Gastroesophageal sphincter (tissue), 4 donors: ENCODE measurements around the gene ZNF236. TPM values are rescaled to one million over a fixed set of nuclear protein-coding genes. Genes with fewer than 3 reads are reported as not detected.

Experiments used
- ATAC-seq: fragments of 150-250 bp; one replicate; pipeline ENCODE4 v1.9.1; 2016; ENCODE audit warnings: mild to moderate bottlenecking, moderate library complexity
- H3K27ac ChIP-seq, 4 donors: fragments of 200-600 bp; sonication (generic) in 3 of 4; 1 replicate in 3 of 4; 2 replicates in 1 of 4; pipeline ENCODE4 v1.5.1; 2016 to 2019
- H3K27me3 ChIP-seq: fragments of 200-600 bp; sonication (generic); one replicate; pipeline ENCODE4 v1.5.1; 2019
- H3K36me3 ChIP-seq, 2 donors: fragments of 200-600 bp; sonication (generic); one replicate each; pipeline ENCODE4 v1.5.1; 2019; ENCODE audit warnings: control low read depth in 1 of 2
- H3K4me1 ChIP-seq, 3 donors: fragments of 200-600 bp; sonication (generic); 1 replicate in 2 of 3; 2 replicates in 1 of 3; pipeline ENCODE4 v1.5.1; 2016 to 2019; ENCODE audit warnings: control low read depth in 2 of 3
- H3K4me3 ChIP-seq, 2 donors: fragments of 200-600 bp; sonication (generic); one replicate each; pipeline ENCODE4 v1.5.1; 2019; ENCODE audit warnings: mild to moderate bottlenecking in 1 of 2, moderate library complexity in 1 of 2
- H3K9me3 ChIP-seq, 3 donors: fragments of 200-600 bp; sonication (generic); one replicate each; pipeline ENCODE4 v1.5.1; 2017 to 2019; ENCODE audit warnings: control low read depth in 2 of 3
- EP300 ChIP-seq: sonication (generic); formaldehyde crosslinking; IDR thresholded peaks from one replicate; pipeline ENCODE4 v1.6.1; 2017; ENCODE audit warnings: antibody characterized with exemption, mild to moderate bottlenecking
- POLR2A ChIP-seq, 2 donors: fragments of 450-650 bp; IDR thresholded peaks; one replicate each; pipeline ENCODE4 v1.6.1; 2017; ENCODE audit warnings: antibody characterized with exemption in 2 of 2, mild to moderate bottlenecking in 2 of 2, moderate library complexity in 1 of 2
- POLR2AphosphoS5 ChIP-seq: sonication (generic); formaldehyde crosslinking; IDR thresholded peaks from one replicate; pipeline ENCODE4 v1.6.1; 2017; ENCODE audit warnings: antibody characterized with exemption
- WGBS, 2 donors: methylation state at CpG; one replicate each; pipeline ENCODE4 v1.1.5; 2018; ENCODE audit warnings: low coverage in 1 of 2; 5-methylcytosine and 5-hydroxymethylcytosine counted together
- total RNA-seq, 4 donors: library from RNA; depleted of rRNA; stranded (reverse); fragments of >200 nt; gene quantifications; one replicate each; pipeline ENCODE4 v1.1.0, GENCODE V29; 2016
- TF ChIP-seq, protein P1 (sequence below), 4 experiments: fragments of 200-600 bp in 2 of 4; fragments of 450-650 bp in 2 of 4; sonication (generic) in 1 of 4; IDR thresholded peaks; one replicate each; pipeline ENCODE4 v1.5.1; 2017 to 2019; ENCODE audit warnings: antibody characterized with exemption in 4 of 4, mild to moderate bottlenecking in 2 of 4, moderate library complexity in 2 of 4

Gene ZNF236
- total RNA-seq, 4 donors from 2014 or later, result 8.5 to 26.8 (median 16.8) TPM

DNA sequence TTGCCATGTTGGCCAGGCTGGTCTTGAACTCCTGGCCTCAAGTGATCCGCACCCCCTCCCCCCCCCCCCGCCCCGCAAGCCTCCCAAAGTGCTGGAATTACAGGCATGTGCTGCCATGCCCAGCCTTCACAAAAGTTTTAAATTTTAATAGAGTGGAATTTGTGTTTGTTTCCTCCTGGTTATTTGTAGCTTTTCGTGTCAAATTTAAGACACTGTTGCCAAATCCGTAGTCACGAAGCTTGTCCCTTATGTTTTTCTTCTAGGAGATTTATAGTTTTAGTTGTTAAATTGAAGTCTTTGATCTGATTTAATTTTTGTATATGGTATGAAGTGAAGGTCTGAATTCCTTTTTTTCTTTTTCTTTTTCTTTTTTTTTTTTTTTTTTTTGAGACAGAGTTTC is 14.7 kb downstream of the ZNF236 start:
- H3K9me3 ChIP-seq, result no peaks in the 10 kb centered on the region
- H3K4me3 ChIP-seq, result no peak overlapping the region
- H3K27ac ChIP-seq, result no peak overlapping the region
- 52 to 64% methylated on average over 3 of the region's 6 CpGs for WGBS, 2 donors
- H3K4me1 ChIP-seq, result peaks cover 0 to 37% (median 3%) of the 10 kb centered on the region in 3 donors
- no peaks in the 10 kb centered on the region for H3K36me3 ChIP-seq
- TF ChIP-seq, protein P1, sequence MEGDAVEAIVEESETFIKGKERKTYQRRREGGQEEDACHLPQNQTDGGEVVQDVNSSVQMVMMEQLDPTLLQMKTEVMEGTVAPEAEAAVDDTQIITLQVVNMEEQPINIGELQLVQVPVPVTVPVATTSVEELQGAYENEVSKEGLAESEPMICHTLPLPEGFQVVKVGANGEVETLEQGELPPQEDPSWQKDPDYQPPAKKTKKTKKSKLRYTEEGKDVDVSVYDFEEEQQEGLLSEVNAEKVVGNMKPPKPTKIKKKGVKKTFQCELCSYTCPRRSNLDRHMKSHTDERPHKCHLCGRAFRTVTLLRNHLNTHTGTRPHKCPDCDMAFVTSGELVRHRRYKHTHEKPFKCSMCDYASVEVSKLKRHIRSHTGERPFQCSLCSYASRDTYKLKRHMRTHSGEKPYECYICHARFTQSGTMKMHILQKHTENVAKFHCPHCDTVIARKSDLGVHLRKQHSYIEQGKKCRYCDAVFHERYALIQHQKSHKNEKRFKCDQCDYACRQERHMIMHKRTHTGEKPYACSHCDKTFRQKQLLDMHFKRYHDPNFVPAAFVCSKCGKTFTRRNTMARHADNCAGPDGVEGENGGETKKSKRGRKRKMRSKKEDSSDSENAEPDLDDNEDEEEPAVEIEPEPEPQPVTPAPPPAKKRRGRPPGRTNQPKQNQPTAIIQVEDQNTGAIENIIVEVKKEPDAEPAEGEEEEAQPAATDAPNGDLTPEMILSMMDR (IDR thresholded peaks at IDR 0.05), result no peak
- TF ChIP-seq POLR2A (IDR thresholded peaks at IDR 0.05), result no peak
- TF ChIP-seq EP300, result no peak
- no peak for TF ChIP-seq POLR2AphosphoS5
- no peak for ATAC-seq
- H3K27me3 ChIP-seq, result no peaks in the 10 kb centered on the region

DNA sequence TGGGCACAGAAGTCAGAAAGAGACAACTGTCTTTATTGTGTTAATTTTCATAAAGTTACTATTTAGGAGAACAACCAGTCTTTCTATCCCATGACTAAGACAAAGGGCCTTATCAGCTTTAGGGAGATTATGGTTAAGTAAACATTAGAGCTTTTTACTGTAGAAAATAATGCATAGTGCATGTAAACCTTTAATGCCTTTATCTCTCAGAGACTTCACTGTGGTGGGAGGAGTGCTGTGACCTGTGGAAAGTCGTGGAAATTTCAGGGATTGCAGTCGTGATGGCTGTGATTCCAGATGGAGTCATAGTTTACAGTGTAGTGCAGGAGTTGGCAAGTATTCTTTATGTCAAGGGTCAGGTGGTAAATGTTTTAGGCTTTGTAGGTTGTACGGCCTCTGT is 15.8 kb downstream of the ZNF236 start:
- 21 to 23% methylated on average over 3 of the region's 3 CpGs for WGBS, 2 donors
- Histone ChIP-seq H3K9me3 (no peaks in the 10 kb centered on the region), H3K4me3 (no peak overlapping the region), H3K27me3 (no peaks in the 10 kb centered on the region), H3K36me3 (no peaks in the 10 kb centered on the region), H3K27ac (peak overlapping the region in 3 of 4 donors; percentile 48 to 50 (median 49)), H3K4me1 (peaks cover 0 to 43% (median 3%) of the 10 kb centered on the region in 3 donors)
- no peak for ATAC-seq
- TF ChIP-seq EP300, result no peak
- TF ChIP-seq POLR2AphosphoS5, result no peak
- no peak for TF ChIP-seq POLR2A (IDR thresholded peaks at IDR 0.05)
- TF ChIP-seq, protein P1 (IDR thresholded peaks at IDR 0.05), result no peak

DNA sequence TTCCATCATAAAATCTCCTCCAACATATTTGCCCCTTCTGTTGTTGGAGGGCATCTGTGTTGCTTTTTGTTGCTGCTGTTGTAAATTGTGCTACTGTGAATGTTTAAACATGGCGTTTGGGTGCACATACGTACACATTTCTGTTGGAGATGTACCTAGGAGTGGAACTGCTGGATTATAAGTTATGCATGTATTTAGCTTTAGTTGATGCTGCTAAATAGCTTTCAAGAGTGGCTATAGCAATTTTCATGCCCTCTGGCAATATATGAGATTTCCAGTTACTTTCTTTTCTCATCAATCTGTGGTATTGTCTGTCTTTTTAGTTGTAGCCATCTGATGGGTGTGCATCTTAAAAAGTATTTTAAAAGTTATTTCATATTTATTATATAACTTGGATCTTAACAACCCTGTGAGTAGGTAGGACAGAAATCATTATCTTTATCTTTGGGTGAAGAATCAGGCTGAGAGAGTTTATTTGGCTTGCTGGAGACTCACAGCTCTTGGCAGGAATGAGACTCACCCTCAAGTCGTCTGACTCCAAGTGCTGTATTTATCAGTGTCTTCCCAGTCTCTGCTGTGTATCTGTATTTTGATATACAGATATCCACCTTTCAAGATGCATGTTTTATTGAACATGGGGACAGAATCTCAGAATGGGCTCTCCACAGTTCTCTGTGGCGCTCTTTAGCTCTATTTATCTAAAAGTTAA is 16.9 kb downstream of the ZNF236 start:
- Histone ChIP-seq H3K27me3 (no peaks in the 10 kb centered on the region), H3K4me3 (peak overlapping the region in 1 of 2 donors; percentile 3), H3K9me3 (no peaks in the 10 kb centered on the region), H3K4me1 (peaks cover 0 to 45% (median 3%) of the 10 kb centered on the region in 3 donors), H3K36me3 (no peaks in the 10 kb centered on the region), H3K27ac (peak overlapping the region; percentile 41 to 50 (median 48))
- no peak for TF ChIP-seq POLR2A (IDR thresholded peaks at IDR 0.05)
- no peak for TF ChIP-seq EP300
- no peak for TF ChIP-seq POLR2AphosphoS5
- TF ChIP-seq, protein P1 (IDR thresholded peaks at IDR 0.05), result no peak
- no peak for ATAC-seq
- WGBS, 2 donors, result 40 to 46% methylated on average over 3 to 4 of the region's 4 CpGs

DNA sequence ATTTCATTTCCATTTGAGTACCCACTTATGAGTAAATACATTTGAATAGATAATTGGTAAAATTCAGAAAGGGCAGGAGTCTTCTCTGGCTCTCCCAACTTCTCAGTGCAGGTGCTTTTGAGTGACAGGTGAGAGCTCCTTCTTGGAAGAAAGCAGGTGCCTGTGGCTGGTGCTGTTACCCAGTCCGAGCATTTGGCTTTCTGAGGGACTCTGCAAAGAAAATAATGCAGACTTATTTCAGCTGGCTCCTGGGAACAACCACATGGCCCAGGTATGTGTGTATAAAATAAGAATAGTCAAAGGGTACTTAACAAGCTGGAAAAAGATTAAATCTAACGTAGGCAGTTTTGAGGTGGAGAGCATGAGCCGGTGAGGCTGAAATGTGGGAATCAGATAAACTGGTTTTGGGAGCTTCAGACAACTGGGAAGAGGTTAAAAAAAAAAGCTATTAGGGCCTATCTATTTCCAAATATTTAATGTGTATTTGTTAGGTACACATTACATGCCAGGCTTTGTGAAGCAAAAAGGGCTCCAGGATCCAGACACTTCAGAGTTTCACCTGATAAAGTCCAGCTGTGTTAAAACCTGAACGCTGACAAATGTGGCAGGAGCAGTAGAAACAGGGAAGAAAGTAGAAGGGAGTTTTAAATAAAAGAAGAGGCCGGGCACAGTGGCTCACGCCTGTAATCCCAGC is 20.6 kb downstream of the ZNF236 start:
- H3K4me3 ChIP-seq, result no peak overlapping the region
- ATAC-seq, result no peak
- H3K27me3 ChIP-seq, result no peaks in the 10 kb centered on the region
- TF ChIP-seq EP300 (no peak), POLR2A (IDR thresholded peaks at IDR 0.05) (no peak), POLR2AphosphoS5 (no peak)
- TF ChIP-seq, protein P1 (IDR thresholded peaks at IDR 0.05), result no peak
- WGBS, 2 donors, result 50 to 68% methylated on average over 4 to 6 of the region's 6 CpGs
- H3K4me1 ChIP-seq, result peaks cover 0 to 29% (median 3%) of the 10 kb centered on the region in 3 donors
- no peak overlapping the region for H3K27ac ChIP-seq
- H3K36me3 ChIP-seq, result no peaks in the 10 kb centered on the region
- H3K9me3 ChIP-seq, result no peaks in the 10 kb centered on the region
